GM06990 (cell line): ENCODE data around the gene PRODH2.

Experiments used
- DNase-seq: peaks from one replicate; pipeline ENCODE4 v3.0.0-alpha.2; 2011; ENCODE audit not compliant: insufficient read length; ENCODE audit errors: extremely low read depth
- H3K27me3 ChIP-seq: replicated peaks from 2 replicates; pipeline ENCODE4 v1.6.0; 2011; ENCODE audit warnings: low read length; ENCODE audit not compliant: control insufficient read depth, insufficient read depth
- H3K36me3 ChIP-seq: 2 replicates; pipeline ENCODE4 v1.5.1; 2011; ENCODE audit warnings: low read length; ENCODE audit not compliant: control insufficient read depth, insufficient read depth
- H3K4me3 ChIP-seq: replicated peaks from 2 replicates; pipeline ENCODE4 v1.5.1; 2011; ENCODE audit warnings: low read depth, mild to moderate bottlenecking, control low read depth, low read length
- CTCF ChIP-seq: IDR thresholded peaks from 2 replicates; pipeline ENCODE4 v1.5.1; 2011; ENCODE audit warnings: low read length, control low read depth, mild to moderate bottlenecking, inconsistent platforms; ENCODE audit not compliant: insufficient read depth, poor library complexity, severe bottlenecking

Gene PRODH2

GRCh38 chr19:35812220-35813042, at the start of gene PRODH2:
PRODH2 (minus strand) TSS chr19:35812845; CDS start chr19:35812805, 40 bp downstream.
- no peaks in the 10 kb centered on the region for H3K36me3 ChIP-seq
- DNase-seq: no peak
- H3K27me3 ChIP-seq: no peaks in the 10 kb centered on the region; the same call in 1 of the 2 replicates
- no peak for TF ChIP-seq CTCF
- H3K4me3 ChIP-seq: no peak within 1 kb of the TSS

- no peak overlapping the region for H3K4me3 ChIP-seq
- H3K36me3 ChIP-seq: no peaks in the 10 kb centered on the region
These were observed 49.1 kb upstream of the PRODH2 start for GRCh38 chr19:35861640-35862160.

GRCh38 chr19:35860818-35861639, 48.4 kb upstream of the PRODH2 start:
- peaks cover 3% of the 10 kb centered on the region; the same call in 1 of the 2 replicates for H3K27me3 ChIP-seq
- H3K4me3 ChIP-seq: no peak overlapping the region
- TF ChIP-seq CTCF: no peak
- no peak for DNase-seq
- no peaks in the 10 kb centered on the region for H3K36me3 ChIP-seq

More at GRCh38 chr19:35861640-35862160, 49.1 kb upstream of the PRODH2 start:
- TF ChIP-seq CTCF: no peak
- DNase-seq: no peak
- H3K27me3 ChIP-seq: peaks cover 3% of the 10 kb centered on the region; the same call in 1 of the 2 replicates

- Histone ChIP-seq H3K27me3 (peaks cover 3% of the 10 kb centered on the region; the same call in 1 of the 2 replicates), H3K4me3 (no peak overlapping the region), H3K36me3 (no peaks in the 10 kb centered on the region)
- TF ChIP-seq CTCF: no peak
- no peak for DNase-seq
These were observed 47.8 kb upstream of the PRODH2 start for GRCh38 chr19:35860436-35860817.

GRCh38 chr19:35859414-35859813, 46.8 kb upstream of the PRODH2 start:
- no peak for TF ChIP-seq CTCF
- H3K27me3 ChIP-seq: peaks cover 3% of the 10 kb centered on the region; the same call in 1 of the 2 replicates
- no peaks in the 10 kb centered on the region for H3K36me3 ChIP-seq
- H3K4me3 ChIP-seq: no peak overlapping the region
- DNase-seq: no peak
